ENCODE measurements around the gene GSTT2B.
A peak's percentile ranks its signal among the peaks of the same experiment; 100 is the strongest.
"Not testable (repeated sequence)": the region's sequence is repeated elsewhere in the genome, so short reads cannot be mapped to it uniquely, and the experiment has no call there.

GSTT2B gene

GRCh38 chr22:23939017-23939357 is 22.0 kb downstream of the GSTT2B start:
- no peak for DNase-seq

GRCh38 chr22:23938328-23939016 is 22.5 kb downstream of the GSTT2B start:
- DNase-seq, result no peak

- no peak for DNase-seq
These were observed 34.4 kb downstream of the GSTT2B start for GRCh38 chr22:23926561-23926960.

- DNase-seq, result no peak
These were observed 35.9 kb downstream of the GSTT2B start for GRCh38 chr22:23925020-23925606.

- no peak for DNase-seq
These were observed 38.1 kb downstream of the GSTT2B start for GRCh38 chr22:23922921-23923320.

GRCh38 chr22:23921586-23922201 is 39.3 kb downstream of the GSTT2B start:
- not testable (repeated sequence) for DNase-seq

- not testable (repeated sequence) for DNase-seq
These were observed 40.8 kb downstream of the GSTT2B start for GRCh38 chr22:23920267-23920611.

GRCh38 chr22:23915290-23915689 is 45.7 kb downstream of the GSTT2B start:
- DNase-seq, result no peak

GRCh38 chr22:23913661-23914353 is 47.2 kb downstream of the GSTT2B start:
- DNase-seq, result peak; percentile 99

- no peak for DNase-seq
These were observed 47.7 kb downstream of the GSTT2B start for GRCh38 chr22:23913306-23913660.

- DNase-seq, result no peak
These were observed 48.6 kb downstream of the GSTT2B start for GRCh38 chr22:23912293-23912903.

GRCh38 chr22:23911318-23911980 is 49.5 kb downstream of the GSTT2B start:
- DNase-seq, result no peak

- peak; percentile 59 for DNase-seq
These were observed 50.4 kb downstream of the GSTT2B start for GRCh38 chr22:23910496-23911190.

- DNase-seq, result no peak
These were observed 51.6 kb downstream of the GSTT2B start for GRCh38 chr22:23909296-23909898.

- DNase-seq, result no peak
These were observed 52.3 kb downstream of the GSTT2B start for GRCh38 chr22:23908587-23909205.

GRCh38 chr22:23907423-23907822 is 53.6 kb downstream of the GSTT2B start:
- DNase-seq, result not testable (repeated sequence)
